CD4-positive, alpha-beta T cell (primary cell): ENCODE results near the gene KCNJ10. TPM values are rescaled to one million over a fixed set of nuclear protein-coding genes. Genes with fewer than 3 reads are reported as not detected.

Source experiments
- ATAC-seq: fragments of 200-7000 bp; cut with Tn5 transposase; one replicate; pipeline ENCODE4 v1.10.0; 2022; ENCODE audit warnings: mild to moderate bottlenecking; ENCODE audit not compliant: poor library complexity
- CTCF ChIA-PET: fragments of 350-600 bp; sonication (Branson Sonifier 250); formaldehyde crosslinking; loops from one replicate; lab custom pipeline; 2021; ENCODE audit warnings: antibody characterized with exemption, inconsistent platforms; lab: Charles Lee
- POLR2A ChIA-PET: fragments of 350-600 bp; sonication (Branson Sonifier 250); formaldehyde crosslinking; loops from one replicate; lab custom pipeline; 2021; ENCODE audit warnings: antibody characterized with exemption, inconsistent platforms; lab: Charles Lee
- DNase-seq, 14 experiments: peaks; one replicate each; pipeline ENCODE4 v3.0.0-alpha.2; 2013 to 2020; ENCODE audit warnings: mixed read lengths in 2 of 14
- H3K27ac ChIP-seq, 2 donors: one replicate each; pipeline versions ENCODE4 v1.5.1 to v1.7.0; 2013; ENCODE audit warnings: low read length in 2 of 2, low read depth in 1 of 2, mild to moderate bottlenecking in 1 of 2
- H3K27me3 ChIP-seq, 2 experiments: 1 replicate in 1 of 2; 2 replicates in 1 of 2; pipeline versions ENCODE4 v1.6.1 to v1.7.0; 2013; ENCODE audit warnings: low read length in 2 of 2, control low read depth in 1 of 2, mild to moderate bottlenecking in 1 of 2, moderate library complexity in 1 of 2; ENCODE audit not compliant: insufficient read depth in 2 of 2, control insufficient read depth in 1 of 2
- H3K36me3 ChIP-seq: one replicate; pipeline ENCODE4 v1.6.1; 2013; ENCODE audit warnings: low read length, control low read depth; ENCODE audit not compliant: insufficient read depth
- H3K4me1 ChIP-seq: one replicate; pipeline ENCODE4 v1.6.1; 2013; ENCODE audit warnings: low read length, control low read depth; ENCODE audit not compliant: insufficient read depth
- H3K4me3 ChIP-seq: one replicate; pipeline ENCODE4 v1.5.1; 2013; ENCODE audit warnings: mild to moderate bottlenecking, low read length, moderate library complexity
- H3K9me3 ChIP-seq, 2 experiments: 1 replicate in 1 of 2; 2 replicates in 1 of 2; pipeline versions ENCODE4 v1.6.1 to v1.7.0; 2013; ENCODE audit warnings: low read length in 2 of 2, mild to moderate bottlenecking in 2 of 2, control low read depth in 1 of 2, moderate library complexity in 1 of 2; ENCODE audit not compliant: control insufficient read depth in 1 of 2, insufficient read depth in 1 of 2
- H3K27ac Mint-ChIP-seq: one replicate; pipeline ENCODE4 v1.8.0; 2020; ENCODE audit warnings: mixed read lengths
- H3K27me3 Mint-ChIP-seq: one replicate; pipeline ENCODE4 v1.8.0; 2021; ENCODE audit warnings: mixed read lengths
- H3K36me3 Mint-ChIP-seq: one replicate; pipeline ENCODE4 v1.8.0; 2021; ENCODE audit warnings: low read depth, mixed read lengths
- H3K4me1 Mint-ChIP-seq: one replicate; pipeline ENCODE4 v1.8.0; 2021; ENCODE audit warnings: low read depth, mixed read lengths
- H3K4me3 Mint-ChIP-seq: one replicate; pipeline ENCODE4 v1.8.0; 2020; ENCODE audit warnings: mild to moderate bottlenecking, mixed read lengths
- H3K9me3 Mint-ChIP-seq: one replicate; pipeline ENCODE4 v1.8.0; 2020; ENCODE audit warnings: mixed read lengths
- CTCF ChIP-seq: fragments of 200-600 bp; IDR thresholded peaks from one replicate; pipeline ENCODE4 v1.8.0; 2022; ENCODE audit warnings: antibody characterized with exemption, mild to moderate bottlenecking
- intact Hi-C, 2 experiments: fragments of 100-400 bp; cut with DNase I in 1 of 2; cut with micrococcal nuclease in 1 of 2; formaldehyde crosslinking; loops; one replicate each; pipeline versions ENCODE4 v1.15.1 to v1.9.0; 2023 to 2025; cut with DNase I, micrococcal nuclease
- total RNA-seq, 174 experiments: library from RNA in 2 of 174; stranded (reverse) in 2 of 174; gene quantifications; one replicate each; pipeline ENCODE4 v1.2.3 and lab custom pipeline; 2021 to 2026

The KCNJ10 gene
- total RNA-seq, 2 experiments from 2014 or later = not detected

DNA sequence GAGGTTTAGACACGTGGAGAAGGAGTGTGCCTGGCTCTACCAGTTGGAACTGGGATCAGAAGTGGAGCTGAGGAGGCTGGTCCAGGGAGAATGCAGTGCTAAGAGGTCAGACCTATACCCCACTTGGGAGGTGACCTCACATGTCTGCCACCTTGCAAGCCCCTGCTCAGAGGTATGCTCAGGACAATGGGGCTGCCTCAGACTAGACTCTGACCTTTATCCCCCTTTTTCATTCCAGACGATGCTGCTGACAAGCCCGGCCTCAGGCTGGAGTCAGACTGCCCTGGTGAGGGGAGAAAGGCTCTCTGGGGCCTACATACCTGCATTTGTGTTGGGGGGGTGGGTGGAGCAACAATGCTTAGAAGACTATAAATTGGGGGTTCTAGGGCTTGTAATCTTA lies 5.2 kb downstream of the KCNJ10 start:
- H3K36me3 ChIP-seq = no peaks in the 10 kb centered on the region
- peaks cover 3 to 5% of the 10 kb centered on the region in 2 experiments for H3K27me3 ChIP-seq
- intact Hi-C loops = no loop called here

GRCh38 chr1:160064164-160064563 lies 5.8 kb downstream of the KCNJ10 start:
- Mint-ChIP-seq H3K27ac (no peak overlapping the region), H3K4me3 (no peak overlapping the region), H3K4me1 (no peaks in the 10 kb centered on the region), H3K9me3 (no peaks in the 10 kb centered on the region), H3K36me3 (no peaks in the 10 kb centered on the region), H3K27me3 (peaks cover 15% of the 10 kb centered on the region)
- Histone ChIP-seq H3K9me3 (no peaks in the 10 kb centered on the region), H3K27ac (no peak overlapping the region), H3K4me3 (no peak overlapping the region), H3K27me3 (peaks cover 0 to 2% of the 10 kb centered on the region in 2 experiments), H3K36me3 (no peaks in the 10 kb centered on the region), H3K4me1 (no peaks in the 10 kb centered on the region)
- no peak for DNase-seq
- intact Hi-C loops = no loop called here
- POLR2A ChIA-PET = no interaction called here
- ATAC-seq = no peak
- TF ChIP-seq CTCF = no peak
- CTCF ChIA-PET = interaction anchor here (0.9 kb wide), 1 partner anchor 22 kb away, joined by 3 read pairs; no protein-coding TSS in a partner anchor

More for the DNA sequence above, 5.2 kb downstream of the KCNJ10 start:
- ChIA-PET CTCF (no interaction called here), POLR2A (no interaction called here)
- peaks cover 2% of the 10 kb centered on the region for H3K4me1 ChIP-seq
- Mint-ChIP-seq H3K27ac (no peak overlapping the region), H3K36me3 (no peaks in the 10 kb centered on the region), H3K4me1 (no peaks in the 10 kb centered on the region), H3K9me3 (no peaks in the 10 kb centered on the region), H3K4me3 (no peak overlapping the region), H3K27me3 (peaks cover 15% of the 10 kb centered on the region)
- TF ChIP-seq CTCF = no peak
- H3K4me3 ChIP-seq = no peak overlapping the region
- ATAC-seq = no peak
- no peak for DNase-seq
- no peaks in the 10 kb centered on the region for H3K9me3 ChIP-seq
- H3K27ac ChIP-seq = no peak overlapping the region

DNA sequence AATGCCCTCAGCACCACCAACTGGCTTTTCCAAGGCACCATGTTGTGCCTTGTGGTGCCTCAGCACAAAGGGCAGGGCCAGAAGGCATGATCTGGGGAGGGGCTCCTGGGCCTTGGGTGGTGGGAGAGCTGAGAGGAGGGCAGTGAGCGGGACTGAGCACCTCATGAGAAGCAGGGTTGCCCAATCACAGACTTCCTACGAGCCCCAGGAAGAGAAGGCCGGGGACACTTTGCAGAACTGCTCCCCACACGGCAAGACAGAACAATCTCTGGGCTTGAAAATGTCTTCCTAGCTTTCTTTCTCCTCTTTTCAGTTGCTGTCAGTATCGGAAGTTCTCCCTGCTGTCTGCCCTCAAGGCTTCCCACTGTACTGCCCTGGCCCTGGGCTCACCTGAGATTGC lies 6.8 kb downstream of the KCNJ10 start:
- Histone ChIP-seq H3K36me3 (no peaks in the 10 kb centered on the region), H3K9me3 (no peaks in the 10 kb centered on the region), H3K4me3 (no peak overlapping the region), H3K27ac (no peak overlapping the region), H3K27me3 (peaks cover 0 to 2% of the 10 kb centered on the region in 2 experiments), H3K4me1 (no peaks in the 10 kb centered on the region)
- no peaks in the 10 kb centered on the region for H3K9me3 Mint-ChIP-seq
- CTCF ChIA-PET = interaction anchor here (0.9 kb wide), 1 partner anchor 23 kb away, joined by 3 read pairs; no protein-coding TSS in a partner anchor
- no peaks in the 10 kb centered on the region for H3K36me3 Mint-ChIP-seq
- H3K27me3 Mint-ChIP-seq = peaks cover 16% of the 10 kb centered on the region
- POLR2A ChIA-PET = interaction anchor here (0.6 kb wide), 1 partner anchor 1068 kb away, joined by 3 read pairs; no protein-coding TSS in a partner anchor
- no peak overlapping the region for H3K27ac Mint-ChIP-seq
- H3K4me1 Mint-ChIP-seq = no peaks in the 10 kb centered on the region
- no peak for ATAC-seq
- no peak for DNase-seq
- no peak overlapping the region for H3K4me3 Mint-ChIP-seq
- no peak for TF ChIP-seq CTCF
- intact Hi-C loops = no loop called here
